Ovary (tissue), 3 donors: ENCODE results near the gene NT5C1A.

Source experiments
- EP300 ChIP-seq: sonication (generic); formaldehyde crosslinking; IDR thresholded peaks from one replicate; pipeline ENCODE4 v1.6.1; 2017; ENCODE audit warnings: antibody characterized with exemption
- TF ChIP-seq, protein P1 (sequence below), 3 donors: fragments of 450-650 bp in 2 of 3; fragments of 200-600 bp in 1 of 3; IDR thresholded peaks; one replicate each; pipeline versions ENCODE4 v1.5.1 to v1.8.0; 2016 to 2022; ENCODE audit warnings: antibody characterized with exemption in 3 of 3, mild to moderate bottlenecking in 1 of 3
- donor health status: DM: no; HTN: no; CAD: no.

GRCh38 chr1:39671793-39672550, at the start of gene NT5C1A:
- no peak for TF ChIP-seq EP300
- TF ChIP-seq, protein P1, sequence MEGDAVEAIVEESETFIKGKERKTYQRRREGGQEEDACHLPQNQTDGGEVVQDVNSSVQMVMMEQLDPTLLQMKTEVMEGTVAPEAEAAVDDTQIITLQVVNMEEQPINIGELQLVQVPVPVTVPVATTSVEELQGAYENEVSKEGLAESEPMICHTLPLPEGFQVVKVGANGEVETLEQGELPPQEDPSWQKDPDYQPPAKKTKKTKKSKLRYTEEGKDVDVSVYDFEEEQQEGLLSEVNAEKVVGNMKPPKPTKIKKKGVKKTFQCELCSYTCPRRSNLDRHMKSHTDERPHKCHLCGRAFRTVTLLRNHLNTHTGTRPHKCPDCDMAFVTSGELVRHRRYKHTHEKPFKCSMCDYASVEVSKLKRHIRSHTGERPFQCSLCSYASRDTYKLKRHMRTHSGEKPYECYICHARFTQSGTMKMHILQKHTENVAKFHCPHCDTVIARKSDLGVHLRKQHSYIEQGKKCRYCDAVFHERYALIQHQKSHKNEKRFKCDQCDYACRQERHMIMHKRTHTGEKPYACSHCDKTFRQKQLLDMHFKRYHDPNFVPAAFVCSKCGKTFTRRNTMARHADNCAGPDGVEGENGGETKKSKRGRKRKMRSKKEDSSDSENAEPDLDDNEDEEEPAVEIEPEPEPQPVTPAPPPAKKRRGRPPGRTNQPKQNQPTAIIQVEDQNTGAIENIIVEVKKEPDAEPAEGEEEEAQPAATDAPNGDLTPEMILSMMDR (IDR thresholded peaks at IDR 0.05), result no peak
